ENCODE measurements around the gene PIK3CB.

DNA sequence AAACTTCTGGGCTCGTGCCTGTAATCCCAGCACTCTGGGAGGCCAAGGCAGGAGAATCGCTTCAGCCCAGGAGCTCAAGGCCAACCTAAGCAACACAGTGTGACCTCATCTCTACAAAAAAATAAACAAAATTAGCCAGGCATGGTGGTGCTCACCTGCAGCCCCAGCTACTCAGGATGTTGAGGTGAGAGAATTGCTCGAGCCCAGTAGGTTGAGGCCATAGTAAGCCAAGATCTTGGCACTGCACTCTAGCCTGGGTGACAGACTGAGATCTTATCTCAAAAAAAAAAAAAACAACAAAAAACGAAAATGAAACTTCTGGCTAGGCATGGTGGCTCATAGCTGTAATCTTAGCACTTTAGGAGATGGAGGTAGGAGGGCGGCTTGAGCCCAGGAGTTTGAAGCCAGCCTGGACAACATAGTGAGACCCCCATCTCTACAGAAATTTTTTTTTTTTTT lies 53.7 kb downstream of the PIK3CB start:
- TF ChIP-seq CTCF (conservative IDR thresholded peaks at IDR 0.05) (no peak), ZFX (IDR thresholded peaks at IDR 0.05) (no peak)
